VCaP (cell line): ENCODE results near the gene TNFRSF12A.

Experiments used
- H3K27ac ChIP-seq: fragments of 450-650 bp; 2 replicates; pipeline ENCODE4 v1.5.1; 2017
- TF ChIP-seq, protein P1 (sequence below): fragments of 450-650 bp; conservative IDR thresholded peaks from 2 replicates; pipeline ENCODE4 v1.5.1; 2017; ENCODE audit warnings: mild to moderate bottlenecking, moderate library complexity

TNFRSF12A gene

DNA sequence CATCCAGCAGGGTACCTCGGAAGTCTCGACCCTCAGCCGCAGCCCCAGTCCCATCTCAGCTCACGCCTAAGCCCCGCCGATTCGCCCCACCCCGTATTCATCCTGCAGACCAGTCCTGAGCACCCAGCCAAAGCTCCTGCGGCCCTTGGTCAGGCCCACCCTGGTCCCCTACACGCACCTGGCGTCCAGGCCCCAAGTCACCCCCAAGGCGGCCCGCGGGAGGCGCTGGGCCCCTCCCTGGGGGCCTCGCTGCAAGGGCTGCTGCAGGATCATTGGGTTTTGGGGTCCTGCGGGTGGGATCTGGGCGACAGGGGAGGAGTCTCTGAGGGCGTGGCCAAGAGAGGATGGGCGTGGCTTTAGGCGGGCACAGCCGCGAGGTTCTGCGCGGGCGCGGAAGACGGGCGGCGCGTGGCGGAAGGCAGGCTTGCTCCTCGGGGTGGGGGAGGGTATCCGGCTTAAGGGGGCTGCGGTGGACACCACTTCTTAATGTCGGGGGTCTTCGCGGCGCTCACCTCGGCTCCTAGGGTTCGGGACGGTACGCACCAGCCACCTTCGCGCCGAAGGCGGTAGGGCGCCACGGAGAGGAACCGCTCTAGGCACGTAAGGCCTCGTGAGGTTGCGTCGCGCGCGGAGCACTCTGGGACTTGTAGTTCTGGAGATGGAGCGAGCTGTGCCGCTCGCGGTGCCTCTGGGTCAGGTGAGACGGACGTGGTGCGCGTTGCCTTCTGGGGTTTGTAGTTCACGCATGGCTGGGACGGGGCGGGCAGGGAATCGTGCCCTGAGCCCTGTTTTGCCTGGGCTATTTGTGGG lies 3.7 kb downstream of the TNFRSF12A start, which contains the start of the genes HCFC1R1 and THOC6:
Gene HCFC1R1 (minus strand): TSS at position 274 of the 810 bp plus-strand sequence. CDS start 1 bp downstream, at position 273.
Gene THOC6 (plus strand): TSS at position 367 of the 810 bp plus-strand sequence. CDS start 292 bp downstream, at position 659.
- peak within 1 kb of the TSS; percentile 79 for H3K27ac ChIP-seq
- TF ChIP-seq, protein P1, sequence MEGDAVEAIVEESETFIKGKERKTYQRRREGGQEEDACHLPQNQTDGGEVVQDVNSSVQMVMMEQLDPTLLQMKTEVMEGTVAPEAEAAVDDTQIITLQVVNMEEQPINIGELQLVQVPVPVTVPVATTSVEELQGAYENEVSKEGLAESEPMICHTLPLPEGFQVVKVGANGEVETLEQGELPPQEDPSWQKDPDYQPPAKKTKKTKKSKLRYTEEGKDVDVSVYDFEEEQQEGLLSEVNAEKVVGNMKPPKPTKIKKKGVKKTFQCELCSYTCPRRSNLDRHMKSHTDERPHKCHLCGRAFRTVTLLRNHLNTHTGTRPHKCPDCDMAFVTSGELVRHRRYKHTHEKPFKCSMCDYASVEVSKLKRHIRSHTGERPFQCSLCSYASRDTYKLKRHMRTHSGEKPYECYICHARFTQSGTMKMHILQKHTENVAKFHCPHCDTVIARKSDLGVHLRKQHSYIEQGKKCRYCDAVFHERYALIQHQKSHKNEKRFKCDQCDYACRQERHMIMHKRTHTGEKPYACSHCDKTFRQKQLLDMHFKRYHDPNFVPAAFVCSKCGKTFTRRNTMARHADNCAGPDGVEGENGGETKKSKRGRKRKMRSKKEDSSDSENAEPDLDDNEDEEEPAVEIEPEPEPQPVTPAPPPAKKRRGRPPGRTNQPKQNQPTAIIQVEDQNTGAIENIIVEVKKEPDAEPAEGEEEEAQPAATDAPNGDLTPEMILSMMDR, result no peak

DNA sequence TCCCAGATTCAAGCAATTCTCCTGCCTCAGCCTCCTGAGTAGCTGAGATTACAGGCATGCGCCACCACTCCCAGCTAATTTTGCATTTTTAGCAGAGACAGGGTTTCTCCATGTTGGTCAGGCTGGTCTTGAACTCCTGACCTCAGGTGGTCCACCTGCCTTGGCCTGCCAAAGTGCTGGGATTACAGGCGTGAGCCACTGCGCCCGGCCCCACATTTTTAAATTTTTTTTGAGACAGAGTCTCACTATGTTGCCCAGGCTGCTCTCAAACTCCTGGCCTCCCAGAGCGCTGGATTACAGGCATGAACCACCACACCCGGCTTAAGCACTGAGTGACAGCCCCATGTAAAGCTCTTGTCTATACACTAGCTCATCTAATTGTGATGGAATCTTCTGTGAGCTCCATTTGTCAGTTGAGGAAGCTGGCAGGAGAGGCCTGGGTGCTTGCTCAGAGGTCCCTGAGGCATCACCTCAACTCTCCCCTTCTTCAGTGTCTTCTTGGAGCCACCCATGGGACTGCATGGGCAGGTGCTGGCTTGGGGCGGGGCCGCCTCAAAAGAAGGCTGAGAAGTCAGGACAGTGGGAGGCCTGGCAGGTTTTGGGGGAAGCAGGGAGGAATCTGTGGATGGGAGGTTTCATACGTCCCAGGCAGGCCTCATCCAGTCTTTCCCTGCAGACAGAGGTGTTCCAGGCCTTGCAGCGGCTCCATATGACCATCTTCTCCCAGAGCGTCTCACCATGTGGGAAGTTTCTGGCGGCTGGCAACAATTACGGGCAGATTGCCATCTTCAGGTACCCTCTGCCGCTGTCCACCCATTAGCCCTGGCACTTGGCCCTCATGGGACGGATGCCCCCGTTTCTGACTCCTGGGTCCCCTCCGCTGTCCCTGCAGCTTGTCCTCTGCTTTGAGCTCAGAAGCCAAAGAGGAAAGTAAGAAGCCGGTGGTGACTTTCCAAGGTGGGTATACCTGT lies 5.1 kb downstream of the TNFRSF12A start:
- TF ChIP-seq, protein P1, result no peak

DNA sequence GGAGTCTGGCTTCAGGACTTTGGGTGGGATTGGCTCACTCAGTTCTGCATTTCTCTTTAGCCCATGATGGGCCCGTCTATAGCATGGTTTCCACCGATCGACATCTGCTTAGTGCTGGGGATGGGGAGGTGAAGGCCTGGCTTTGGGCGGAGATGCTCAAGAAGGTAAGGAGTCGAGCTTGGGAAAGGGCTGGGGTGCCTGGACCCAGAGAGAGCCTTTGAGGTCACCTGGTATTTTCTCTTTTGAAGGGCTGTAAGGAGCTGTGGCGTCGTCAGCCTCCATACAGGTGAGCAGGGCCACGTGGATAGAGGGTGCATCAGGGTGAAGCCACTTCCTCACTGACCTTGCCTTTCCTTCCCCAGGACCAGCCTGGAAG lies 5.8 kb downstream of the TNFRSF12A start:
- no peak overlapping the region for H3K27ac ChIP-seq
- TF ChIP-seq, protein P1, result no peak

More for the DNA sequence above, 5.1 kb downstream of the TNFRSF12A start:
- no peak overlapping the region for H3K27ac ChIP-seq

DNA sequence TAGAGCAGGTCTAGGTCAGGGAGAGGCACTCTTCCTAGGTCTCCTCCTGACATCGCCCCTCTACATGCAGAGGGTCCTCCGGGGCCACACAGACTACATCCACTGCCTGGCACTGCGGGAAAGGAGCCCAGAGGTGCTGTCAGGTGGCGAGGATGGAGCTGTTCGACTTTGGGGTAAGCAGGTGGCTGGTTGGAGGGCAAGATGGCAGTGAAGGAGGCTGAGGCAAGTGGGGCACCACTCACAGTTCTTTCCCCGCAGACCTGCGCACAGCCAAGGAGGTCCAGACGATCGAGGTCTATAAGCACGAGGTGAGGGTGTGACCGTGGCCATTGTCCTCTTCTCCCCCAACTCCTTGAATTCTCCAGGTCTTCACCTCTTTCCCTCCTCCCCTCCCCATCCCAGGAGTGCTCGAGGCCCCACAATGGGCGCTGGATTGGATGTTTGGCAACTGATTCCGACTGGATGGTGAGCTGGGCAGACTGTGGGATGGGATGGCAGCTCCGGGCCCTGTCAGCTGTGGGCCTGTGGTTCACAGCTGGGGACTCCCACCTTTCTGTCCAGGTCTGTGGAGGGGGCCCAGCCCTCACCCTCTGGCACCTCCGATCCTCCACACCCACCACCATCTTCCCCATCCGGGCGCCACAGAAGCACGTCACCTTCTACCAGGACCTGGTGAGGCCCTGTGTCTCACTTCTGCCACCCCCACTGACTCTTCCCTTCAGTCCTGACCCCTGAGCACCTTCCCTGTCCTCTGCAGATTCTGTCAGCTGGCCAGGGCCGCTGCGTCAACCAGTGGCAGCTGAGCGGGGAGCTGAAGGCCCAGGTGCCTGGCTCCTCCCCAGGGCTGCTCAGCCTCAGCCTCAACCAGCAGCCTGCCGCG lies 6.7 kb downstream of the TNFRSF12A start:
- H3K27ac ChIP-seq, result no peak overlapping the region
- TF ChIP-seq, protein P1, result no peak

DNA sequence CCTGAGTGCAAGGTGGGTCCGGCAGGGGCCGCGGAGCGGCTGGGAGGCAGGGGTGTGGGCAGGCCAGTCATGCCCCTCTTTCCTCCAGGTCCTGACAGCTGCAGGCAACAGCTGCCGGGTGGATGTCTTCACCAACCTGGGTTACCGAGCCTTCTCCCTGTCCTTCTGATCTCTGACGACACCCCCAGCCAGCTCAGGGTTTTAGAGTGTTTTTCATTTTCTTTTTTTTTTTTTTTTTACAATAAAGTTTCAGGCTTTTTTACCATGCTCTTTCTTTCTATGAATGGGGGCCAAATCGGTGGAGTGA lies 7.3 kb downstream of the TNFRSF12A start:
- H3K27ac ChIP-seq, result no peak overlapping the region; the same call in 1 of the 2 replicates
- TF ChIP-seq, protein P1, result no peak

DNA sequence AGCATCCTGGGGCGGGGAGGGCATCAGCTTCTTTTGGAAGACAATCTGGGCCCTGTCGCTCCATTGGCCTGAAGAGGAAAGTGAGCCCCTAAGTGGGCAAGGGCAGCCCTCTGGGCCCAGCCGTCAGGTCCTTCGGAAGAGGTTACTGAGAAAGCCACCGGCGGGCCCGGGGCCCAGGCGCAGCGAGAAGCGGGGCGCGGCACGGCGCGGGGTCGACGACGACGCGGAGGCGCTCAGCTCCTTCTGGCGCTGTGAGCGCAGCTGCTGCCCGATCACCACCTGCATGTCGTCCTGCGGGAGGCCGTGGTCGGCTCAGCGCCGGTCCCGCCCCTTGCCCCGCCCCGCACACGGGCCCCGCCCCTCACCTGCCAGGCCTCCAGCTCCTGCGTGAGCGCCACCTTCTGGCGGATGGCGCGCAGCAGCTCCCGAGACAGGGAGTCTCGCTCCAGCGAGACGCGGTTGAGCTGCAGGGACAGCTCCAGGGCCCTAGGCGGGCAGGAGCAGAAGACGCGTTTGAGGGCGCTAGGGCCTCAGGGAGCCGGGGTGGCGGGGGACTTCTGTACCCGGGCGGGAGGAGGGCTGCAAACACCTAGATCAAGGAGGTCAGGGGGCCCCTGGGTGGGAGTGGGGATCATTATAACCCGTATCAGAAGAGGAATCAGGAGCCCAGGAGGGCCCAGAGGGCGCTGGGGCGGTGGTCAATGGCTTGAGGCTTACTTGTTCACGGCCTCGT lies 8.0 kb downstream of the TNFRSF12A start:
- H3K27ac ChIP-seq, result peak overlapping the region; percentile 46
- TF ChIP-seq, protein P1, result peak; percentile 90
